HepG2 (cell line): ENCODE results near the gene NXPH1.

Experiments
- ATAD3A ChIP-seq: sonication (generic); formaldehyde crosslinking; IDR thresholded peaks from 2 replicates; pipeline ENCODE4 v1.4.0; 2020; ENCODE audit warnings: missing genetic modification reagents
- CTCF ChIP-seq: sonication (generic); formaldehyde crosslinking; IDR thresholded peaks from 2 replicates; pipeline ENCODE4 v1.5.0; 2020; ENCODE audit warnings: mild to moderate bottlenecking, missing genetic modification reagents, moderate library complexity
- HMG20A ChIP-seq: IDR thresholded peaks from 2 replicates; pipeline ENCODE4 v1.6.1; 2016; ENCODE audit warnings: borderline replicate concordance
- LBX2 ChIP-seq: sonication (generic); formaldehyde crosslinking; IDR thresholded peaks from 2 replicates; pipeline ENCODE4 v1.5.0; 2020; ENCODE audit warnings: missing genetic modification reagents, mild to moderate bottlenecking, borderline replicate concordance
- POLR2AphosphoS2 ChIP-seq: IDR thresholded peaks from 2 replicates; pipeline ENCODE4 v1.6.1; 2011; ENCODE audit warnings: low read depth, low read length, improper control_type of control experiment

GRCh38 chr7:8778459-8778858 is 345.1 kb downstream of the NXPH1 start:
- TF ChIP-seq LBX2 (CRISPR knock-in tag) (no peak), POLR2AphosphoS2 (no peak), CTCF (CRISPR knock-in tag) (no peak), HMG20A (no peak), ATAD3A (no peak)
